T-cell (primary cell): Measurements from ENCODE around the gene GTSE1. TPM values are rescaled to one million over a fixed set of nuclear protein-coding genes. Genes with fewer than 3 reads are reported as not detected.

ENCODE experiments used
- ATAC-seq, 4 experiments: fragments of 200-7000 bp in 3 of 4; fragments of 150-1000 bp in 1 of 4; cut with Tn5 transposase; replicated peaks in 1 of 4; 1 replicate in 3 of 4; 2 replicates in 1 of 4; pipeline ENCODE4 v1.10.0; 2021; ENCODE audit warnings: moderate library complexity in 3 of 4, mild to moderate bottlenecking in 2 of 4, moderate number of reproducible peaks in 1 of 4
- CTCF ChIA-PET, 2 donors: fragments of 300-600 bp; sonication (Branson Sonifier 250); formaldehyde crosslinking; loops; one replicate each; lab custom pipeline; 2022; ENCODE audit warnings: antibody characterized with exemption in 2 of 2; lab: Charles Lee
- POLR2A ChIA-PET, 2 donors: fragments of 300-600 bp; sonication (Branson Sonifier 250); formaldehyde crosslinking; loops; one replicate each; lab custom pipeline; 2022; ENCODE audit warnings: antibody characterized with exemption in 2 of 2; lab: Charles Lee
- DNase-seq, 35 experiments: peaks; one replicate each; pipeline versions ENCODE4 v3.0.0 to v3.0.0-alpha.2; 2013 to 2023
- H3K27ac ChIP-seq: one replicate; pipeline ENCODE4 v1.5.1; 2013; ENCODE audit warnings: low read length
- H3K27me3 ChIP-seq, 2 experiments: replicated peaks in 1 of 2; 1 replicate in 1 of 2; 2 replicates in 1 of 2; pipeline versions ENCODE4 v1.6.1 to v1.7.0; 2013; ENCODE audit warnings: low read length in 1 of 2, mixed read lengths in 1 of 2; ENCODE audit not compliant: control insufficient read depth in 2 of 2, insufficient read depth in 2 of 2; ENCODE audit errors: extremely low read depth in 1 of 2
- H3K36me3 ChIP-seq, 2 donors: 1 replicate in 1 of 2; 2 replicates in 1 of 2; pipeline versions ENCODE4 v1.6.1 to v1.7.0; 2013; ENCODE audit warnings: low read length in 1 of 2; ENCODE audit not compliant: control insufficient read depth in 2 of 2, insufficient read depth in 1 of 2; ENCODE audit errors: extremely low read depth in 1 of 2
- H3K4me1 ChIP-seq, 2 experiments: 1 replicate in 1 of 2; 2 replicates in 1 of 2; pipeline versions ENCODE4 v1.6.1 to v1.7.0; 2013; ENCODE audit warnings: low read length in 2 of 2, mixed read lengths in 1 of 2; ENCODE audit not compliant: insufficient read depth in 2 of 2, control insufficient read depth in 1 of 2; ENCODE audit errors: extremely low read depth in 1 of 2
- H3K4me3 ChIP-seq, 2 donors: 1 replicate in 1 of 2; 2 replicates in 1 of 2; pipeline versions ENCODE4 v1.5.1 to v1.7.0; 2013; ENCODE audit warnings: mild to moderate bottlenecking in 2 of 2, low read length in 1 of 2, moderate library complexity in 1 of 2; ENCODE audit not compliant: control insufficient read depth in 1 of 2; ENCODE audit errors: extremely low read depth in 1 of 2
- H3K9me3 ChIP-seq: 2 replicates; pipeline ENCODE4 v1.7.0; 2013
- H3K27ac Mint-ChIP-seq, 2 donors: one replicate each; pipeline ENCODE4 v1.8.0; 2020 to 2021; ENCODE audit warnings: mild to moderate bottlenecking in 2 of 2, mixed read lengths in 2 of 2
- H3K27me3 Mint-ChIP-seq, 2 donors: one replicate each; pipeline ENCODE4 v1.8.0; 2021 to 2022; ENCODE audit warnings: mixed read lengths in 2 of 2
- H3K36me3 Mint-ChIP-seq: one replicate; pipeline ENCODE4 v1.8.0; 2021; ENCODE audit warnings: mixed read lengths
- H3K4me1 Mint-ChIP-seq, 3 donors: one replicate each; pipeline ENCODE4 v1.8.0; 2020 to 2022; ENCODE audit warnings: mixed read lengths in 3 of 3, mild to moderate bottlenecking in 1 of 3
- H3K4me3 Mint-ChIP-seq, 3 donors: one replicate each; pipeline ENCODE4 v1.8.0; 2020 to 2022; ENCODE audit warnings: mild to moderate bottlenecking in 3 of 3, mixed read lengths in 3 of 3, moderate library complexity in 3 of 3
- H3K9me3 Mint-ChIP-seq, 3 donors: one replicate each; pipeline ENCODE4 v1.8.0; 2020 to 2022; ENCODE audit warnings: mixed read lengths in 3 of 3
- WGBS: methylation state at CpG from one replicate; pipeline ENCODE4 v1.1.5; 2013; ENCODE audit warnings: missing lambda C conversion rate; ENCODE audit not compliant: insufficient coverage; 5-methylcytosine and 5-hydroxymethylcytosine counted together
- total RNA-seq, 35 experiments: library from RNA in 6 of 35; stranded (reverse) in 6 of 35; fragments of 120-200 nt in 1 of 35; gene quantifications; one replicate each; pipeline versions ENCODE4 v1.2.1 to v1.2.4 and lab custom pipeline; 2013 to 2026

GTSE1 gene
- total RNA-seq, 5 donors from 2014 or later (not counting 1 experiment from before 2014, with no cell fraction given) = 0.44 to 1.3 (median 0.61) TPM

- Histone ChIP-seq H3K27me3 (peaks cover 0 to 8% of the 10 kb centered on the region in 2 experiments), H3K4me1 (peaks cover 0 to under 1% of the 10 kb centered on the region in 2 experiments), H3K36me3 (no peaks in the 10 kb centered on the region), H3K9me3 (no peaks in the 10 kb centered on the region), H3K27ac (no peak overlapping the region), H3K4me3 (no peak overlapping the region)
- H3K27ac Mint-ChIP-seq = no peak overlapping the region
- ATAC-seq = no peak
- ChIA-PET POLR2A (no interaction called here), CTCF (no interaction called here)
- H3K36me3 Mint-ChIP-seq = peaks cover 3% of the 10 kb centered on the region
- peaks cover 0 to 6% (median 2%) of the 10 kb centered on the region in 3 donors for H3K4me1 Mint-ChIP-seq
- DNase-seq = no peak
- H3K9me3 Mint-ChIP-seq = peaks cover 5 to 9% (median 6%) of the 10 kb centered on the region in 3 donors
- H3K27me3 Mint-ChIP-seq = no peaks in the 10 kb centered on the region
- H3K4me3 Mint-ChIP-seq = no peak overlapping the region
- 87% methylated on average over 19 of the region's 19 CpGs for WGBS
These were observed 83.4 kb downstream of the GTSE1 start for GRCh38 chr22:46380069-46380468.

Other genes with a start within 250 kb of the GTSE1 start
- gene PPARA, start 146.3 kb upstream of the GTSE1 start, total RNA-seq = 10 to 100 TPM; 11.0 to 22.2 (median 19.6) TPM
- 10 to 100 TPM in 3 of 5 donors, 1 to 10 TPM in 2; 5.8 to 15.3 (median 11.5) TPM for gene CDPF1, start 46.6 kb upstream of the GTSE1 start, total RNA-seq
- not detected for gene PKDREJ, start 33.5 kb upstream of the GTSE1 start, total RNA-seq
- gene TTC38, start 28.9 kb upstream of the GTSE1 start, total RNA-seq = 10 to 100 TPM in 2 of 5 donors, 1 to 10 TPM in 3; 6.8 to 21.6 (median 9.5) TPM
- 10 to 100 TPM; 62.8 to 92.1 (median 77.5) TPM for gene TRMU, start 38.8 kb downstream of the GTSE1 start, total RNA-seq
- gene CELSR1, start 240.8 kb downstream of the GTSE1 start, total RNA-seq = 1 to 10 TPM; 1.1 to 2.7 (median 1.6) TPM